ENCODE measurements around the gene NAA16.
A peak's percentile ranks its signal among the peaks of the same experiment; 100 is the strongest.

NAA16 gene

GRCh38 chr13:41361491-41361890, 50.4 kb downstream of the NAA16 start:
- ATAC-seq: no peak

DNA sequence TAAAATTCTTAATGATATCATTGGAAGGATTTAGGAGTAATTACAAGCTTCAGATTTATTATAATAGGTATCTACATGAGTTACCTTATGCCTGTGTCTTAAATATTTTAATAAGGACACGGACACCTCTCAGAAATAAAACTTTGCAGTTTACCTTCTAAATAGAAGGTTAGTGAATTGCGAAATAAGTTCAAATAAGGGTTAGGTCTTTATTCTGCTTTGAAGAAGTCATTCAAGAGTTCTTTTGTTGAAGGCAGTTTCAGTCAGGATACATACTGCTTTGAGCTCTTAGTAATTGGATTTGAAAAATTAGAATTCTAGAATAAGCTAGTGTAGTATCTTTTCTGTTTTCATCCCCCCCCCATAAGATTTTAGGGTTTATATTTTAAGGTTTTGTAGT, 53.0 kb downstream of the NAA16 start:
- no peak for ATAC-seq

DNA sequence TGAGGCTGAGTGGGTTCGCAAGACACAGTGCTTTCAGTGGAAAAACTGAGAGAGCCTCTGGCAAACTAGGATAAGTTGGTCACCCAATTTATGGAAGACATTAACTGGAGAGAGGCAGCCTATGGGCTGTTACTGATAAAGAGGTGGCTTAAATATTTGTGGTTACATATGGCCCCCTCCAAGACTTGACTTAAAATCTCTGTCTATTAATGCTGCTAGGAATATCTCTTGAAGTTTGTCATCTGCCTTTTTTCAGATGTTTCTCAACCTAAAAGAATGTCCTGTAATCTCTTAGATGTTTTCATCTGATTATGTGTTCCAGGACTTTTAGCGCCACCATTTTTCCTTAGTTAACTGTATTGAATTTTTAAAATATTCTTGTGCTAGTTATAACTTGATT, 54.6 kb downstream of the NAA16 start:
- ATAC-seq: no peak

DNA sequence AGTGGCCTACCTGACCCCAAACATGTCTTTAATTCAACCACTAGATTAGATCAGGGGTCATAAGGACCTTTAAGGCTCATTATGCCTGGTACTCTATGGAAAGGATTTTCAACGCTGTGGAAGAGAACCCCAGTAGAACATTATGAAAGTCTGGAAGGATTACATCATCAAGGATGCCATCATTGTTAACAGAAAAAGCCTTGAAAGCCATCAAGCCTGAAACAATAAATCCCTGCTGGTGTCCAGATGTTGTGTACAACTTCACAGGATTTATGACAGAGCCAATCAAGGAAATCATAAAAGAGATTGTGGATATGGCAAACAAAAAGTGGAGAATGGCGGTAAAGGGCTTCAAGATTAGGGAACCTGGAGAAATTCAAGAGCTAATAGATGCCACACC, 59.7 kb downstream of the NAA16 start:
- no peak for ATAC-seq

GRCh38 chr13:41377446-41377845, 66.4 kb downstream of the NAA16 start:
- ATAC-seq: no peak

DNA sequence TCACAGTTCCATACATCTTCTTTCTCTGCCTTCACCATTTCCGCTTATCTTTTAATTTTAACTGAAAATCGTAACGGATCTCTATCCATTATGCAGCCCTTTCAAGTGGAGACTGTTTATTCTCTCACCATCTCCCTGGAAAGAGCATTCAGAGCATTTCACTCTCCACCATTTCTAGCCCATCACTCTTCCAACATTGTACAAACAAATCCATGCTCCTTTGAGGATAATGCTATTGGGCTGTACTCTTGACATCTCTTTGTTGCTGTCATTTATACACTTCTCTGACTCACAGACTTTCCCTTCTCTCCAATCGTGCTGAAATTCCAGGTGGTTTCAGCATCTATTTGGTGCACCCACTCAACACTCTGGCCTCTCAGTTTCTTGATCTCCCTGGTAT, 71.4 kb downstream of the NAA16 start:
- ATAC-seq: no peak

DNA sequence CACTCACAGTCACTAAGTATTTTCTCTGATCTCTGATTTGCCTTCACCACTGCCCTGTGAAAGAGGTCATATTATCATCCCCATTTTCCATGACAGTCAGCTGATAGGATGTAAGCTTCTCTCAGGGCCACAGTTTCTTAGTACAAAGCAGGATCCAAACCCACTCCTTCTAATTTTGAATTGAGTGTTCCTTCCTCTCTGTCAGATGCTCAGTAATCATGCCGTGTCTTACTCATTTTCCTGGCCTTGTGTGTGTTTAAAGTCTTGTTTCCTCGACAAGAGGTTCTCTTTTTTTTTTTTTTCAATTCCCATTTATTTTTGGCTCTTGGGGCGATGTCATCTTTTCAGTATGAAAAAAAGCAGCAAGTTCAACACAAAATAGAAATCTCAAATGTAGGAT, 72.3 kb downstream of the NAA16 start:
- ATAC-seq: no peak

DNA sequence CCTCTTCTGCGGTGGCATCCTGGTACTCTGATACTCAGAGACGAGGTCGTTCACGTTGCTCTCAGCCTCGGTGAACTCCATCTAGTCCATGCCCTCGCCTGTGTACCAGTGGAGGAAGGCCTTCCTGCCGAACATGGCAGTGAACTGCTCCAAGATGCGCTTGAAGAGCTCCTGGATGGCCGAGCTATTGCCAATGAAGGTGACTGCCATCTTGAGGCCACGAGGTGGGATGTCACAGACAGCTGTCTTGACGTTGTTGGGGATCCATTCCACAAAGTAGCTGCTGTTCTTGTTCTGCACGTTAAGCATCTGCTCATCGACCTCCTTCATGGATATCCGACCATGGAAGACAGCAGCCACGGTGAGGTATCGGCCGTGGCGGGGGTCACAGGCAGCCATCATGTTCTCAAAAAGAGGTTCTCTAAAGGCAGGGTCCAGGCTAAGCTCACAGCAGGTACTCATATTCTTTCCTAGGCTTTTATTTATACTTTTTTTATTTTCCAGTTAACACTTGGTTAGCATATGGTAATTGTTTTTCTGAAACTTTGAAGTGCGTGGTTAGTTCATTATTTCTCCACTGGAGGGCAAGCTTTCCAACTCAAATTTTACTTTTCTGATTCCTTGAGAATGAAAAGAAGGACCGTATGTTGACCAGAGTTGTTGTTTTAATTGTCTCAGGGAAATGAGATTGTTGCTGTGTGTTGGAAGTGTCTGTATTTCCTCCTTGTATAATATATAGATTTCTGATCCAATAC, 73.9 kb downstream of the NAA16 start:
- no peak for ATAC-seq

- ATAC-seq: no peak
Observed at GRCh38 chr13:41386211-41386610, 75.1 kb downstream of the NAA16 start.

- no peak for ATAC-seq
Observed at GRCh38 chr13:41387576-41387975, 76.5 kb downstream of the NAA16 start.

DNA sequence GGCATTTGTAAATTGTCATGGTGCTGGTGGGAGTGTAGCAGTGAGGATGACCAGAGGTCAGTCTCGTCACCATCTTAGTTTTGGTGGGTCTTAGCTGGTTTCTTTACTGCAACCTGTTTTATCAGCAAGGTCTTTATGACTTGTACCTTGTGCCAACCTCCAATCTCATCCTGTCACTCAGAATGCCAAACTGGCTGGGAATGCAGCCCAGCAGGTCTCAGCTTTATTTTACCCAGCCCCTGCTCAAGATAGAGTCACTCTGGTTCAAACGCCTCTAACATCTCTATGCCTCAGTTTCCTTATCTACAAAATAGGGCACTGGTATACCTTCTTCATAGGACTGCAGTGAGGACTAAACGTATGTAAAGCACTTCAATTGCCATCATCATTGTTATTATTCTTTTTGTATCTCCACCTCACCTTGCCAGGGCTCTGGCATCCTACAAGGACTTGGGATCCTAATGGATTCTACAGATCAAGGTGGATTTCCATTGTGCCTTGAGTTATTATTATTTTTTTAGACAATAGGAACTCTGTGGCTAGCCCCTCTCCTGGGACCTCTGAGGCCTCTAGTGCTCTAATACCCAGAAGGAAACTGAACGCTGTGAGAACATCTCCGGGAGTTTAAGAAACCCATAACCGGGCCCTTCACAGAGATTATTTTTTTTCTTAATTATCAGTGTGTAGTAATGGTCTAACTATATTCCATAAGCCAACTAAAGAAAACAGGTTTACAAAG, 77.2 kb downstream of the NAA16 start:
- ATAC-seq: no peak

DNA sequence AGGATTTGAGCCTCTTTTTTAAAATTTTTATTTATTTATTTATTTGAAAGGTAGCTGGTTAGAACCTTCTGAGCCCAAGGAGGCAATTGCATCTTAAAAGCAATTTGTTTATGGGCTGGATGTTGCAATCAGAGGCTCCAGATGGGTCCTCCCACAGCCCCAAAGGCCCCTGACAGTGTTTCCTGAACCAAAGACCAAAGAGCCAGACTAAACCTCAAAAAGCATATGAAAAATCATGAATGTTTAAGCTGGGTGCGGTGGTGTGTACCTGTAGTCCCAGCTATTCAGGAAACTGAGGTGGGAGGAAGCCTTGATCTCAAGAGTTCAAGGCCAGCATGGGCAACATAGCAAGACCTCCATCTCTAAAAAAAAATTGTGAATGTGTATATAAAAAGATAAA, 78.5 kb downstream of the NAA16 start:
- ATAC-seq: no peak

GRCh38 chr13:41394166-41394565, 83.1 kb downstream of the NAA16 start:
- no peak for ATAC-seq

DNA sequence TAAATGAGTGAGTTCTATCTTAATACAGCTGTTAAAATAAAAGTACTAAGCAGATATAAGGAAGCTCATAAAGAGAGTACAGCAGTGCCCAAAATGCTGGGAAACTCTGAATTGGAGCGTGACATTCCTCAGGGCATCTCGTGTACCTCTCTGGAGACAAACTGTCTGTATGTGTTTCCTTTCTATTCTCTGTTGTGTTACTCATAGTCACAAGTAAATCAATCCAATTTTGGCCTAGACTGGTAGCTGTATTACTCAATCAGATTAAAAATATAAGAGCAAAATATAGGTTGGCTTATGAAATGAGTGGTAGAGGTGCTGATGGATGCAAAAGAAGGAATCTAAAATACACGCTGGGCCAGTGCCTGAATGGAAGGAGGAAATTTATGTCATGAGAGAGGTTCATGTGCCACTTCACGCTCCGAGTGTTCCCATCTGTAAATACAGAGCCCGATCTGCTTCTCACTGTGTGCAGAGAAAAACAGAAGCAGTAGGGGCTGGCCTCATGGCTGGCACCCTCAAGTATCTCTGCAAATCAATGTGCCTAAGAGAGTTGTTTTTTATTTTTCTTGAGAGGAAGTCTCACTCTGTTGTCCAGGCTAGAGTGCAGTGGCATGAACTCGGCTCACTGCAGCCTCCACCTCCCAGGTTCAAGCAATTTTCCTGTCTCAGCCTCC, 87.6 kb downstream of the NAA16 start:
- ATAC-seq: no peak

- ATAC-seq: no peak
Observed at GRCh38 chr13:41401366-41401765, 90.3 kb downstream of the NAA16 start.

GRCh38 chr13:41402691-41403511, 91.8 kb downstream of the NAA16 start:
- ATAC-seq: peak in 1 of 2 donors; percentile 27

GRCh38 chr13:41403983-41404382, 92.9 kb downstream of the NAA16 start:
- ATAC-seq: no peak

GRCh38 chr13:41405367-41405766, 94.3 kb downstream of the NAA16 start:
- no peak for ATAC-seq

DNA sequence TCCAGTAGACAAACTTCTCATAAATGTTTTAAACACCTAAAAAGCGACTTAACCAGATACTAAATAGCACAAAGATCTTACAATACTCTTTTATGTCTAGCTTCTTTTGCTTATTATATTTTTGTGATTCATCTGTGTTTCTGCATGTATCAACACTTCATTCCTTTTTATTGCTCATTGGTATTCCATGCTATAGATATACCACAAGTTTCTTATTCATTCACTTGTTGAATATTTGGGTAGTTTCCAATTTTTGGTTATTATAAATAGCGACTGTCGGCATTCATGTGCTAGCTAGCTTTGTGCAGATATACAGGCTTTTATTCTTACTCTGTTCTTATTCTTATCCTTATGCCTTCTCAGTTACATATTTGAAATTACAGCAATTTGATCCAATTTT, 96.3 kb downstream of the NAA16 start:
- no peak for ATAC-seq

GRCh38 chr13:41408121-41408520, 97.1 kb downstream of the NAA16 start:
- no peak for ATAC-seq

DNA sequence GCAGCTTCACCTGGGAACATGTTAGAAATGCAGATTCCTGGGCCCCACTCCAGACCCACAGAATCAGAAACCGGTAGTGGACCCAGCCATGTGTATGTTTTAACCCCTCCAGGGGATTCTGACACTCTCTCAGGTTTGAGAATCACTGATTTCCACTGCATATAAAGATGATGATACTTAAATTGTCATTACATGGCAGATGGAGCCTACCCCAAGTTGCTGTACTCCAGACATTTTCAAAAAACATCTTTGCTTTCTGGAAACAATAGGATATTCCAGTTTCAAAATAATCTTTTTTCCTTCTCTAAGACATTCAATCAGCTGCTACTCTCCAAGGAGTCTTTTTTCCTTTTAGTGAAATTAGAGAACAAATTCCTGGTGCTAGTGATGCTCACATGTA, 97.7 kb downstream of the NAA16 start:
- no peak for ATAC-seq

- ATAC-seq: no peak
Observed at GRCh38 chr13:41409611-41410010, 98.5 kb downstream of the NAA16 start.

- ATAC-seq: no peak
Observed at GRCh38 chr13:41411060-41411459, 100.0 kb downstream of the NAA16 start.

All from activated CD4-positive, CD25-positive, alpha-beta regulatory T cell treated with anti-CD3 and anti-CD28 coated beads, Interleukin-2, amount 50 U/mL, for 24 hours (primary cell).